Nucleus accumbens (tissue), 56 donors: ENCODE results near the gene ZEB1.
"Not testable (repeated sequence)": the region's sequence is repeated elsewhere in the genome, so short reads cannot be mapped to it uniquely, and the experiment has no call there.

Source experiments
- DNase-seq, 56 donors: peaks; one replicate each; lab custom pipeline; 2025; lab: John Stamatoyannopoulos, UW

The ZEB1 gene

DNA sequence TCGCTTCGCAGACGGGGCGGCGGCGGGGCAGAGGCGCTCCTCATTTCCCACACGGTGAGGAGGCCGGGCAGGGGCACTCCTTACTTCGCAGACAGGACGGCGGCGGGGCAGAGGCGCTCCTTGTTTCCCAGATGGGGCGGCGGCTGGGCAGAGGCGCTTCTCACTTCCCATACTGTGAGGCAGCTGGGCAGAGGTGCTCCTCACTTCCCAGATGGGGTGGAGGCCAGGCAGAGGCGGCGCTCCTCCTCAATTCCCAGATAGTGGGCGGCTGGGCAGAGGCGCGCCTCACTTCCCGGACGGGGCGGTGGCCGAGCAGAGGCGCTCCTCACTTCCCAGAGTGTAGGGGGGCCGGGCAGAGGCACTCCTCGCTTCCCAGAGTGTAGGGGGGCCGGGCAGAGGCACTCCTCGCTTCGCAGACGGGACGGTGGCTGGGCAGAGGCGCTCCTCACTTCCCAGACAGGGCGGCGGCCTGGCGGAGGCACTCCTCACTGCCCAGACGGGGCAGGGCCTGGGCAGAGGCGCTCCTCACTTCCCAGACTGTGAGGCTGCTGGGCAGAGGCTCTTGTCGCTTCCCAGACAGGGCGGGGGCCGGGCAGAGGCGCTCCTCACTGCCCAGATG lies 43.1 kb downstream of the ZEB1 start:
- no peak for DNase-seq

DNA sequence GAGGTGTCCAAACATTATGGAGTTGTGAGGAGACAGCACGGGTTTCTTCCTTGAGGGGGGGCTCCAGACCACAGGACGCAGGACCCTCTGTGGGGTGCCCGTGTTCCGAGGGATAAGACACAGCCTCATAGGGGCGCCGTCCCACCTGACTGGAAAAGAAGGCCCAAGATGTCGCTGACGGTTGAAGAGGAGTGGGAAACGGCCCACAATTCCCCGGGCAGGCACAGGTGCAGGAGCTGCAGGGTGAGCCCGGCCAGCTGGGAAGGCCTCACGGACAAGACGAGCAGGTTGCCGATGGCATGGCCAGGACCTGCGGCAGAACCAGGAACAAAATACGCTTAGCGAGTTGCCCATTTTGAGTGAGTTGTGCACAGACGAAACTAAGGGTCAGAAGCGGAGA lies 44.7 kb downstream of the ZEB1 start:
- DNase-seq, result not testable (repeated sequence)

DNA sequence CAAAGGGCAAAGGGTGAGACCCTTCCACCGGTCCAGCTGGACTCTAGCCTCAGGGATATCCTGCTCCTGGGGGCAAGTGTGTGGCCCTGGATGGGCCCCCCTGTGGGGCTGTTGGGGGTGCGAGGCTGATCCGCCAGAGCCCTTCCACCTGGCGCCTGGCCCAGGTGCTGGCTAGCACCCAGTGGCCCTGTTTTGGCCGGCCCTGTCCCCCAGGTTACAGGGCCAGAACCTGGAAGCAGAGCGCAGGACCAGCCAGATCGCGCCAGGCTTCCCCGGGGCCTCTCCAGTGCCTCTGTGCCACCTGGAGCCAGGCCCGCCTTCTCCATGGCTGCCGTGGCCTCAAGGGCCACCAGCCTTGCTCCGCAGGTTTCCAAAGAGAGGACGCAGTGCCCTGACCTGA lies 45.2 kb downstream of the ZEB1 start:
- DNase-seq, result not testable (repeated sequence)

DNA sequence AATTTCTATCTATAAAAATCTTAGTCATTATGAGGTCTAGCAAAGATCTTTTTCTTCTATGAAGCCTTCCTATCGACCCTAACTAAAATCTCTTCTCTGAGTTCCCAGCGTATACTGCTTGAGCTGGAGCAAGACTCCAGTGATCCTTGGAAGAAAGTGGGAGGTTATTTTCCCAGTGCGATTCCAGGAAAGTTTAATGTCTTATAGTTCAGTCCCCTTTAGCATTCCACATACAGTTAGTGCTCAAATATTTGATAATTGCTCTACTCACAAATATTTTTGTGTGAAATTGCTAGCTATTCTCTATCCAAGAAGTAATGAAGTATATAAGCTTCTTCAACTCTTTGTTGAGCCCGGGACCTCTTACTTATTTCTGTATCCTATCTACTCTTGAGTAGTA lies 47.7 kb downstream of the ZEB1 start:
- DNase-seq, result no peak

DNA sequence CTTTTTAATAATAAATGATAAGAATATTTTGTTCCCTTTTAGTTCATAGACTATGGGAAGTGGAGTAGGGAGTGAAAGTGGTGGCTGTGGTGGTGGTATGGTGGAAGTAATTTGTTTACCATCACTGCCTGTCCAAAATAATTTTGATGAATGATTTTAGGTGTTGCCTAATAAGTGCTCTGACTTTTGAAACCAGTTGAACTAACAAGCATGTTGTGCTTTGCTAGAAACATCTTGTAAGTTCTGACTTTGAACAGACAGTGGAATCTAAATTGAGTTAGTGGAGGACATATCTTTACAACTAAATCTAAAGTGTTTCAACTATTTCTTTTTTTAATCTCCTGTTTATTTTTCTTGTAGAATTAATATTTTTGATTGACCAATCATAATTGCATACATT lies 49.7 kb downstream of the ZEB1 start:
- no peak for DNase-seq

DNA sequence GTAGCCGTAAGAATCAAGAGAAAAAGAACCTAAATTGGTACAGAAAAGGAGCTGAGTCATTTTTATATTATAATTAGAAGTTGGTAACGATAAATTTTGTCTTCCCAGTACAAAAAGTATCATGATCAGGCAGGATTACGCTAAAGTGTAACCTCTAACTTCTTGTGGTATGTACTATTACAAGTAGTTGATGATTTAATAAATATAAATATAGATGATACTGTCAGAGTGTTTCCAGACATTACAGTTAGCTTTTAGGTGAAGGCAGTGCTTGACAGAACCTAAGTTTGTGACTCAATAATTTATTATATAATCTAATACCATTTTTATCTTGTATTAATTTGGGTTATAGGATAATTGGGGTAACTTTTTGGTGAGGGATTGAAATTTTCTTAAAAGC lies 53.4 kb downstream of the ZEB1 start:
- no peak for DNase-seq

DNA sequence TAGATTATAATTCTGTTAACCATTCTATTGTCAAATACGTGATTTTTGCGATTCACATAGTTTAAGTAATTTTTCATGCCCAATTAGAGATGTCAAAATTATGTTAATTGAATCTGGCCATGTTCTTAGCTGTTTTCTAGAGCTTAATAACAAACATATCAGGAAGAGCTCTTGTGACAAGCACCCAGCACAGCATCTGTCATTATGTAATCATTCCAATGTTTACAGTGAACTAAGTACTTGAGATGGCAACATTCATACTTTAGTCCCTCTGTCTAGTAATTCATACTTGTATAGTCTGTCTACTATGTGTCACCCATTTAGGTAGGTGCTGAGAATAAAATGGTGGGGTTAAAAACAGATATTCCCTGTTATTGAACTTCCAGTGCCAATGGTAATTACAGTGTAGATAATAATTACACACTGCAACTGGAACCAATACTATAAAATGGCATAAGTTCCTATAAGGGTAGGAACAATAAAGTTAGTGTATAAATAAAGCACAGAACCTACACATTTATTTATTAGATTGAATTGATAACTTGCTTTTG lies 55.2 kb downstream of the ZEB1 start:
- no peak for DNase-seq

DNA sequence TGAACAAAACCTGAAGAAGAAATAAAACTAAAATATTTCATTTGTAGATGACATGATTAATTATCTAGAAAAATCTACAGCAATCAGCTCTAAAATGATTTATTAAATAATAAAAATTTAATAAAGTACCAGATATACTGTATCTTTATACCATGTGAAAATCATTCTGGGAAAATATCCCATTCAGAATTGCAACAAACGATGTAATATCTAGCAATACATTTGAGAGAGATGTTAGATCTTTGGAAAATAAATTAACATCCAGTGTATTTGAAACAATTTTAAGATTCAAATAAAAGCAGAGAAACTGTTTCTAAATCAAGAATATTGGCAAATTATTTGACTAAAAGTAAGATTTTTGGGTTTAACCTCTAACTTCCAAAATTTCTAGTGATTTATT lies 62.2 kb downstream of the ZEB1 start:
- DNase-seq, result no peak

DNA sequence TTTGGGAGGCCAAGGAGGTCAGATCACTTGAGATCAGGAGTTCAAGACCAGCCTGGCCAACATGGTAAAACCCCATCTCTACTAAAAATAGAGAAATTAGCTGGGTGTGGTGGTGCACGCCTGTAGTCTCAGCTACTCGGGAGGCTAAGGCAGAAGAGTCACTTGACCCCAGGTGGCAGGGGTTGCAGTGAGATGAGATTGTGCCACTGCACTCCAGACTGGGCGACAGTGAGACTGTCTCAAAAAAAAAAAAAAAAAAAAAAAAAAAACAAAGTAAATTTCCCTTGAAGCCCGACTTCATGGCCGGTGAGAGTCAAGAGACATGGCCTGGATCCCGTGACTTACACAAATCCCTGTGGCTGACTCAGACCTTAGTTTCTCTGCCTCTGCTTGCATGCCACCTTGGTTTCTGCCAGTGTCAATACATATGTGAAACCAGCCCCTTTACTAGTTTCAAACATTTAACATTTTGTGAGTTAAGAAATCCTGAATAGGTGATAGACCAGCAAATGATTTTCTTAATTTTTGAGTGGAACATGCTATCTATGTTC lies 62.8 kb downstream of the ZEB1 start:
- DNase-seq, result no peak

DNA sequence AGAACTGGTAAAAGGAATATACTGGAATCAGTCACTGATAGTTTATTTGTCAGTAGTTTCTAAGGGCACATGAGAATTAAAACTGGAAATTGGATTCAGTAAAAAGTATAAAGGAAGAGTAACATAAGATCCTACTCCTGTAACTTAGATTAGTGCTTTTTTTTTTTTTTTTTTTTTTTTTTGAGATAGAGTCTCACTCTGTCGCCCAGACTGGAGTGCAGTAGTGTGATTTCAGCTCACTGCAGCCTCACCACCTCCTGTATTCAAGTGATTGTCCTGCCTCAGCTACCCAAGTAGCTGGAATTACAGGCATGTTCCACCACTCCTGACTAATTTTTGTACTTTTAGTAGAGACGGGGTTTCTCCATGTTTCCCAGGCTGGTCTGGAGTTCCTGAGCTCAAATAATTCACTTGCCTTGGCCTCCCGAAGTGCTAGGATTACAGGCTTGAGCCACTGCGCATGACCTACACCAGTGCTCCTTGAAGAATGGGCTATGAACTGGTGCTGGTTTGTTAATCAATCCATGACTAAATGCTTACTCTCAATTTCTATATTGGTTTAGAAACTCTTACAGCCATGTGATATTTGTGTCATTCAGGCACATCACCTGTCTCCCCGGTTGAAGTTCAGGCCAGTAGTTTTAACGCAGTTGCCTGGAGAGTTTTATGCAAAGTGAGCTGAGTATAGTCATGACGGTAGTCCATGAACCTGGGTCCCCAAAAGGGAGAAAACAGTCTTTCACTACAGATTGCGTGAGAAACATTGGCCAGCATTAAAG lies 65.0 kb downstream of the ZEB1 start:
- DNase-seq, result no peak

DNA sequence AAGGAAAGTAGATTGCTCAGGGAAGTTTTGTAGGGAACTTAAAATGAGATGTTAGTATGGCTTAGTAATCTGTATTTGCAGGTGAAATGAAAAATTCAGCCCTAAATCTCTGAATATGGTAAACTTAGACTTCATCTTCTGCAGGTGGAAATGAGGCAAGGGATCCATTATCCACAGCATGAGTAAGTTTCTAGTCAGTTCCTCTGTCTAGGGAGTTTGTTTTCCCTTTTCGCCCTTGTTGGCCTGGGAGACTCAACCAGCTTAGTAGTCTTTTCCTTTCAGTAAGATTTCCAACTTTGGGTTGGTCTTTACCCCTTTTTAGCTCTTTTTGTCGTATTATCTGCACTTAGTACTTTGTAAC lies 65.6 kb downstream of the ZEB1 start:
- DNase-seq, result no peak

DNA sequence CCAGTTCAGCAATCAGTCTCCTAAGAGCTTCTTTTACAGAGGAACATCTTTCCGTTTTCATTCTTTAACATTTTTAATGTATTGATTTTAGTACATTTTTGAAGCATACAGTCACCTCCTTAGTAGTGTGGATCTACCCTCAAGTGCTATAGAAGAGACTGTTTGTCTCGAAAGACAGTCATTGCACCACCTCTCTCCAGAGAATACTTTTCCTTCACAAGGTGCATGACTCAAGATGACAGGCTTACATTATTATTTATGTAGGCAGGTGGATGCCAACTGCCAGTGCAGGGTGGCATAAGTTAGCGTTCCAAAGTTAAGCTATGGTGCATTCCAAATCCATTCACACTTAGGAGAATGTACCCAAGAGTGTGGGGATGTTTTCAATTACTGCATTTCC lies 71.8 kb downstream of the ZEB1 start:
- no peak for DNase-seq

DNA sequence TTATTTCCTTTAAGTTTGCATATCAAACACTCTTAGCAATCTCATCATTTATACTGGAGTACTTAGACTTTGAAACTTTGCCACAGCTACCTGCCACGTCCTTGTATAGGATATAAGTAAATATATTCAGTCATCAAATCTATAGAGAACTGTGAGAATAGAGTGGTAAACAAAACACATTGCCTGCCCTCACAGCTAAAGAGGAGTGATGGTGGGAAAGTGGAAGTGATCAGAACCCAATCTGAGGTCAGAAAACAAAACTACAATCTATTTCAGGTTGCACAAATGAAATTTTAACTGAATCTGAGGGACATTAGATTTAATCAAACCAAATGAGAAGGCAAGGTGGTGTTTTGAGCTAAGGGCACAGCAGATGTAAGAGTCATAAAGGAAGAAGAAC lies 74.8 kb downstream of the ZEB1 start:
- DNase-seq, result no peak

DNA sequence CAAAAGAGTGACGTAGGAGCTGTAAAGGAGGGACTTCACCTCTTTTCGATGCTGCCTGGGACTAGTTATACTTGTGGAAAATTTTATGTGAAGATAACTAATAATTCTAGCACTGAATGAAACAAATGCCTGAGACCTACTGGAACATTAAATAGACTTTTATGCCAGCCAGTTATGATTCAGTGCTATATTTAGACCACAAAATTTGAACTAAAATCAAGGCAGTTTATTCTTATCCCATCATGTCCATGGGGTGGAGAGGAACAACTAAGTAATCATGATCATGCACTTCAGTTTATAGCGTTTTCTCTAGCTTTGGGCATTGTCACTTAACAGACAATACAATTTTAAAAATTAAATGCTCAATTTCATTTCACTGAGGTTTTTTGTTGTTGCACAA lies 76.7 kb downstream of the ZEB1 start:
- DNase-seq, result no peak

DNA sequence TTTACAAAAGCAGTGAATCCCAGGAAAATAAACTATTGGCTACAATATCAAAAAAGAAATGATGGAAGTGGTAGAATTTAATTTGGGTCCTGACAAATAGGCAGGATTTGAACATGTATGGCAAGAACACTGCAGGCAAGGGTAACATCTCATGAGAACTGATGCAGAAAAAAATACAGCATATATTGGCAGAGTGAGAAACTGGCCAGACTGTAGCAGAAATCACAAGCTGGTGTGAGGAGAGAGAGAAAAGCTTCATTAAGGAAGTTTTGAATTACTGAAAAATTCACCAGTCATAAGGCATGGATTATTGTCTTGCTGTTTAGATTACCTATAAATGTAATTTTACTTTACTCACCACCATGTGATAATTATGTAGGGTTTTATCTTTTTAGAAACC lies 77.4 kb downstream of the ZEB1 start:
- DNase-seq, result no peak

DNA sequence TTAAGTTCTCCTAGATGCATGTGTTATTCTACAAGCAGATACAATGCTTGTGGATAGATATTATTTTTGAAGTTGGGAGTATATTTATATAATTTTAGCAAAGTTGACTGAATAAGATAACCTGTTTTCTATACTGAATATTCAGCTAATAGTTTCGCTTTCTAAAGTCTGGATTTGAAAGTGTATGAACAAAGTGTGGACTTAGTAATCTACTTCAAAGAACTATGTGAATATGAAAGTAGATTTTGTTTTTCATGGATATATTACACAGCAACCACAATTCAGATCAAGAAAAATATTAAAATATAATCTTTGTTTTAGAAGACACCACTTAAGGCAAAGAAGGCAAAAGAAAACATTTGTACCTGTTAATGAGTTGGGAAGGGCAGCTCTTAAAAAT lies 78.8 kb downstream of the ZEB1 start:
- DNase-seq, result no peak

DNA sequence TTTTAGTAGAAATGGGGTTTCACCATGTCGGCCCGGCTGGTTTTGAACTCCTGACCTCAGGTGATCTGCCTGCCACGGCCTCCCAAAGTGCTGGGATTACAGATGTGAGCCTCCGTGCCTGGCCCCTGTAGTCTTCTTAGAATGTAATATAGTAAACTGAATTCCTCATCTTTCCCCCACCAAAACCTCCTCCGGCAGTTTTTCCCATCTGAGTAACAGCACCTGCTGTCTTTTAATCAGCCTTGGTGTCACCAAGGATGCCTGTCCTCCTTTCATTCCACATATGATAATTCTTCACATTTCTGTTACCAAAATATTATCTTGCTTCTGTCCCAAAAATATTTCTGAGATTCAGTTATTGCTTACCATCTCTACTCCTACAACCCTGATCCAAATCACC lies 80.2 kb downstream of the ZEB1 start:
- no peak for DNase-seq

DNA sequence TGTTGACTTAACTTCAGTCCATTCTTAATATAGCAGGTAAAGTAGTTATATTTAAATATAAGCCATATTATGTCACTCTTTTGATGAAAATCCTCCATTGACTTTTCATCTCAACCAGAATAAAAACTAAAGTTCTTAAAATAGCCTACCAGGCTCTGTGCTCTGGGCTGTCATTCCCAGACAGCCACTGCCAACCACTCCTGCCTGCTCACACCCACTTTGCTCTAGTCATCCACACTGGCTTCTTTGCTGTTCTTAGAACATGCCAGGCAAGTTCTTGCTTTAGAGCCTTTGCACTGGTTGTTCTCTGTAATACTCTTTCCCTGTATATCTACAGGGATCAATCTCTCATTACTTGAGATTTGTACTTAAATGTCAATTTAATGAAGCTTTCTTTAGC lies 80.6 kb downstream of the ZEB1 start:
- DNase-seq, result peak in 22 of 56 donors; percentile 0 to 69 (median 10)

DNA sequence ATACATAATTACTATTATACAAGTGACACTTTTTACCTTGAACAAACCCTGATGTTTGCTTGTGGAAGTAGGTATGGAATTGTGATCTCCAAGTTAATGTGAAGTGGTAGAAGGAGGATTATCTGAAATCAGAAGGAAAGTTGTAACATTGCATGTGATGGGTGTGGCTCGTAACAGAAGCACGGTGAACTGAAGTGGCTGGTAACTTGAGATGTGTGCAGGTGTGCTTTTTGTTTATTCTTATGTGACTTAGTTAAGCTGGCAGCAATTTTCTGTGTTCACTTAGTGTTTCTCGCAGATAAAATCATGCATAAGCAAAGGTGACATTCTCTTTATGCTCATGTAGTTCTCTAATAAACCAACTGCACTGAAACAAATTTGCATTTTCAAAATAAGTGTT lies 82.3 kb downstream of the ZEB1 start:
- no peak for DNase-seq

DNA sequence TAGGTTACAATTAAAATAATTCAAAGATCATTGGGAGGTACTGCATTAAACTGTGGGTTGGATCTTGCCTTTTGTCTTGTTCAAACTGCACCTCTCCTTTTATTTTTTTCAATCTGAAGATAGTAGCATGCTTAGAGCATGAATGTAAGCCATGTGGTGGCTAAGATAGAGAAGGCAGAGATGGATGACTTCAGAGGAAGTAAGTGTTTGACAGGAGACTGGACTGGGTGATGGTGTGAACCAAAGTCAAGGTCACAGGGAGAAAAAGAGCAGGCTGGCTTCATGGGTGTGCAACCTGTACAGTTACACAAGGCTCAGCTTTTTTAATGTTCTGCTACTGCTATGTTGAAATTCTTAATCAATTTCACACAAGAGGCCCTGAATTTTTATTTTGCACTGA lies 85.6 kb downstream of the ZEB1 start:
- no peak for DNase-seq

DNA sequence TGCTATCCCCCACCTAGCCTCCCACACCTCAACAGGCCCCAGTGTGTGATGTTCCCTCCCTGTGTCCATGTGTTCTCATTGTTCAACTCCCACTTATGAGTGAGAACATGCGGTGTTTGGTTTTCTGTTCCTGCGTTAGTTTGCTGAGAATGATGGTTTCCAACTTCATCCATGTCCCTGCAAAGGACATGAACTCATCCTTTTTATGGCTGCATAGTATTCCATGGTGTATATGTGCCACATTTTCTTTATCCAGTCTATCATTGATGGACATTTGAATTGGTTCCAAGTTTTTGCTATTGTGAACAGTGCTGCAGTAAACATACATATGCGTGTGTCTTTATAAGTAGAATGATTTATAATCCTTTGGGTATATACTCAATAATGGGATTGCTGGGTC lies 86.8 kb downstream of the ZEB1 start:
- not testable (repeated sequence) for DNase-seq

DNA sequence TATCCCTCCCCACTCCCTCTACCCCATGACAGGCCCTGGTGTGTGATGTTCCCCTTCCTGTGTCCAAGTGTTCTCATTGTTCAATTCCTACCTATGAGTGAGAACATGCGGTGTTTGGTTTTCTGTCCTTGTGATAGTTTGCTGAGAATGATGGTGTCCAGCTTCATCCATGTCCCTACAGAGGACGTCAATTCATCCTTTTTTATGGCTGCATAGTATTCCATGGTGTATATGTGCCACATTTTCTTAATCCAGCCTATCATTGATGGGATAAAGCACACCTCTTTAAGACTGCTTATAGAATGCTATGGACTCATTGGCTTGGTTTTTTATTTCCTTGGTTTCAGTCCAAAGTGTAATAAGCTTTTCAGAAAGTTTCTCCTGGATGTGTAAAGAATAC lies 93.4 kb downstream of the ZEB1 start:
- DNase-seq, result not testable (repeated sequence)
